GM18520 (cell line): ENCODE measurements around the gene PSMB5.
"Not testable (repeated sequence)": the region's sequence is repeated elsewhere in the genome, so short reads cannot be mapped to it uniquely, and the experiment has no call there.

Experiments used
- ATAC-seq: cut with Tn5 transposase; IDR thresholded peaks from one replicate; pipeline ENCODE4 v1.9.1; 2021; ENCODE audit not compliant: unreplicated experiment

PSMB5 gene

DNA sequence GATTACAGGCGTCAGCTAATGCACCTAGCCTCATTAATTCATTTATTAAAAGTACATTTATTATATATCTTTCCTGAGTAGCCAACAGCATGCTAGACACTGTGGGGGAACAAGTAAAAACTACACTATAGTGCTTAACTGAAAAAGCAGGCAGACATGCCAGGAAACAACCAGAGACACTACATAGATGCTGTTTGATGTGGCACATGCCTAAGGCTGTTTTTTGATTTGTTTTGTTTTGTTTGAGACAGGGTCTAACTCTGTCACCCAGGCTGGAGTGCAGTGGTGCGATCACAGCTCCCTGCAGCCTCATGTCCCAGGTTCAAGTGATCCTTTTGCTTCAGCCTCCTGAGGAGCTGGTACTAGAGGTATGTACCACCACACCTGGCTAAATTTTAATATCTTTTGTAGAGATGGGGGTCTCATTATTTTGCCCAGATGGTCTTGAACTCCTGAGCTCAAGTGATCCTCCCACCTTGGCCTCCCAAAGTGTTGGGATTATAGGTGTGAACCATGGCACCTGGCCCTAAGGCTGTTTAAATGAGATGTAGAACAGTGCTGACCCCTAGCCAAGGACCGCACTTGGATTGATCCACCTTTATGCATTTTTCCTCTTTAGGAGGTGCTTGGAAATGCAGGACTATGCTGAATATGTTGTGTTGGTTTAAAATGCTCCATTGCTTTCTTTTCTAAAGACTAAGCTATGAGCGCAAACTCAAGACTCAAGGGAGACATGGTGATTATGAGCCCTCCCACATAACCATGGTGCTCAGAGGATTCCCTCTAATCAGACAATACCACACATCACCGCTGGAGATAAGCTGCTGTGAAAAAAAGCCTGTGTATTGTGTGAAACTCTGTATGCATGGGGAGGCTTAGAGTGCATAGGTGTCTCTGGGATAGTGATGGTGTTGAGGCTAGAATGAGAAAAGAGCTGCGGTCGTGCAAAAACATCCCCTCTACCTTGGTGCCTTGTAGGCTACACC, 14.3 kb downstream of the PSMB5 start:
- no peak for ATAC-seq

DNA sequence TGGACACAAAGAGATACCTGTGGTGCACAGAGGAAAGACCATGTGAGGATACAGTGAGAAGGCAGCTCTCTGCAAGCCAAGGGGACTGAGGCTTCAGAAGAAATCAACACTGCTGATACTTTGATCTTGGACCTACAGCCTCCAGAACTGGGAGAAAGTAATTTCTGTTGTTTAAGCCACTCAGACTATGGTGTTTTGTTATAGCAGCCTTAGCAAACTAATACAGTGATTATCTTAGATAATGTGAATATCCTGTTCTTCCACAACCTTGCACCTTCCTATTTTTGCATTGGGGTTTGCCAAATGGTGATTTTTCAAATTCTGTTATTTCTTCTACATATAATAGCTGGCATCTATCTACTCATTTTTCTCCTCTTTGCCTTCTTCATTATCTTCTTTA, 16.6 kb downstream of the PSMB5 start:
- ATAC-seq: no peak

- ATAC-seq: no peak
These were observed 17.6 kb downstream of the PSMB5 start for GRCh38 chr14:23017091-23017490.

DNA sequence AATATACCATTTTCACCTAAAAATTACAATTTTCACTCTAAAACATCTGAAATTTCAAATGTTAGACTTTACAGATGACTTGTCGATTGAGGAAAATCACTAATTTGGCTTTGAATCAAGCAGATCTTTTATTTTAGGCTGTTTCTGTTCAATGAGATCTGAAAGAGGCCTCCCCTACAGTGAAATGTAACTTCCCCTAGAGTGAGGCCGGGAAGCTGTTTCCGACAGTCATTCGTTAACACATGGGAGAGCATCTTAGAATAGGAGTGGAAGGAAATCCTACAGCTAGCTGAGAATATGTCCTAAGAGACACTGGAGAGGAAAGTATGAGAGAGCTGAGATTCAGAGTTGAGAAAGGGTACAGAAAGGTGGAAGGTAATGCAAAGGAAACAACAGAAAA, 19.1 kb downstream of the PSMB5 start:
- ATAC-seq: no peak

DNA sequence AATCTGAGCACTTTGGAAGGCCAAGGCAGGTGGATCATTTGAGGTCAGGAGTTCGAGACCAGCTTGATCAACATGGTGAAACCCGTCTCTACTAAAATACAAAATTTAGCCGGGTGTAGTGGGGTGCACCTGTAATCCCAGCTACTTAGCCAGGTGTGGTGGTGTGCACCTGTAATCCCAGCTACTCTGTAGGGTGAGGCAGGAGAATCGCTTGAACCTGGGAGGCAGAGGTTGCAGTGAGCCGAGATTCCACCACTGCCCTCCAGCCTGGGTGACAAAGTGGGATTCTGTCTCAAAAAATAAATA, 21.0 kb downstream of the PSMB5 start:
- not testable (repeated sequence) for ATAC-seq

DNA sequence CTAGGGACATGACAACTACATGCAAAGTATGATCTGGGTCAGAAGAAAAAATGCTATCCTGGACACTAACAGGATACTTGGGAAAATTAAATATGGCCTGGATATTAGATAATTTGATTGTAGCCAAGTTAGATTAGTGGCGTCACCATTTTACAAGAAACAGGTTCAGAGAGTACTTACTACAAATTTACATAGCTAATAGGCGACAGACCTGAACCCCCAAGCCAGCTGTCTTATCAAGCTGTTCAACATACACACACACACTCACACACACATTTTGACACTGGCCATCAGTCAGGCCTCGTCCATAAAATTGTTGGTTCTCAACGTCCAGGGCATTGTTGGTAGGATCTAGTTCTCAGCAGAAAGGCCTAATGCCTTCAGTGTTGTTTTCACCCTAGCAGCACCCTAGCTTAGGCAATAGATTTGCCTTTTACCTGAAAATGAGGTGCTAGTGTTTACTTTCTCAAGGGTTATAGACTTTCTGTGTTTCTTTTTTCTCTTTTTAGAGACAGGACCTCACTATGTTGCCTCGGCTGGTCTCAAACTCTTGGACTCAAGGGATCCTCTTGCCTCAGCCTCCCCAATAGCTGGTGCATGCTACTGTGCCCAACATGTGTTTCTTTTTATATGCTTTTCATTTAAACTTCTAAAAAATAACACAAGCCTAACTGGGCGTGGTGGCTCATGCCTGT, 21.5 kb downstream of the PSMB5 start:
- ATAC-seq: no peak

GRCh38 chr14:23009939-23010726, 24.6 kb downstream of the PSMB5 start, which contains the start of gene C14orf93:
Gene C14orf93, minus strand, starts transcription at chr14:23010143. Its CDS starts 11,120 bp downstream, at chr14:22999023.
- no peak for ATAC-seq

DNA sequence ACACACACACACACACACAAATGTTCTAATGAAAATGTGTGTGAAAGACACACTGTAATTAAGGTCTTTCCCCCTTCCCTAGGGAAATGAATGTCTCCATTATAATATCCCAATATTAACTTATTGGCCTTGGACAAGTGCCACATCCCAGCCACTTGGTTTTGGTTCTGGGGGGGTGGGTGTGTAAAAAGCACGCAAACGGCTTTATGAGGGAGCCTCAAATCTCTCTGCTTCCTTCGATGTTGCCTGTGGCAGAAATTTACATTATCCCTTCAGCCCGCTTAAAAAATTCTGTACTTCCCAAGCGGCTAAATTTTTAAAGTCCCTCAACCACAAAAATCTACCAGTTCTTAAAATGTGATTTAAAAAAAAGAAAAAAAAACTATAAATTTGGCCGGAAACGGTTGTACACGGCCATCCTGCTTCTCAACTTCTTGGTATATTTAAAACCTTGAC, 25.2 kb downstream of the PSMB5 start:
- ATAC-seq: no peak

- no peak for ATAC-seq
These were observed 25.9 kb downstream of the PSMB5 start for GRCh38 chr14:23008831-23009230.

- ATAC-seq: peak; percentile 94
These were observed 27.9 kb downstream of the PSMB5 start for GRCh38 chr14:23006544-23007419.

GRCh38 chr14:23006188-23006534, 28.5 kb downstream of the PSMB5 start:
- ATAC-seq: no peak

GRCh38 chr14:23005451-23006187, 29.1 kb downstream of the PSMB5 start:
- no peak for ATAC-seq

GRCh38 chr14:23004274-23004673, 30.4 kb downstream of the PSMB5 start:
- ATAC-seq: not testable (repeated sequence)

DNA sequence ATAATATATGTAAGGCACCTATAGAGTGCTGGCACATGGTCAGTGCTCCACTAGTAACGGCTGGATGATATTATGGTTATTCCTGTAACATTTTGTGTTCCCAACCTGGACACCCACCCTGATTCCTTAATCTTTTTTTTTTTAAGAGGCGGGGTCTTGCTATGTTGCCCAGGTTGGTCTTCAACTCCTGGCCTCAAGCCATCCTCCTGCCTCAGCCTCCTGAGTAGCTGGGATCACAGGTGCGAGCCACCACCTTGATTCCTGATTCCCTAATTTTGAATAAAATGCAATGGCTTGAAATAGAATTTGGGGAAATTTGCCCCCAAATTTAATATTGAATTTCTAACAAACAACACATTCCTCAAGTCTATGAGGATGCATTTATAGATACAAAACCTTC, 32.1 kb downstream of the PSMB5 start:
- ATAC-seq: no peak

DNA sequence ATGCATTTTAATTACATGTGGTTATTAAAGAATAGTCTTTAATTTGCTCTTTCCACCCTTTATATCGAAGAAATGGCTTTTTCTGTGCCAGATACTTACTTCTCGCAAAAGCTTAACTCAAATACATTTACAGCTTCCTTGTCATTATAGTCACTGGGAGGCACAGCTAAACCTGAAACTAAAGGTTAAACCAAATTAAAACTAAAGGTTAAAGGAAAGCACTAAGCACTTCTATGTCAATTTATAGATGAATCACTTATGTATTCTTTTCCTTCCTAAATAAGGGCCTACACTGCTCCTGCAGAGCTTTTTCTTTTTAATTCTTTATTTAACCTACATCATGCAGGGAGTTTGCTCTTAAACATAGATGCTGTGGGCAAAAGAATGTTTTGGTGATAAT, 33.8 kb downstream of the PSMB5 start:
- no peak for ATAC-seq

DNA sequence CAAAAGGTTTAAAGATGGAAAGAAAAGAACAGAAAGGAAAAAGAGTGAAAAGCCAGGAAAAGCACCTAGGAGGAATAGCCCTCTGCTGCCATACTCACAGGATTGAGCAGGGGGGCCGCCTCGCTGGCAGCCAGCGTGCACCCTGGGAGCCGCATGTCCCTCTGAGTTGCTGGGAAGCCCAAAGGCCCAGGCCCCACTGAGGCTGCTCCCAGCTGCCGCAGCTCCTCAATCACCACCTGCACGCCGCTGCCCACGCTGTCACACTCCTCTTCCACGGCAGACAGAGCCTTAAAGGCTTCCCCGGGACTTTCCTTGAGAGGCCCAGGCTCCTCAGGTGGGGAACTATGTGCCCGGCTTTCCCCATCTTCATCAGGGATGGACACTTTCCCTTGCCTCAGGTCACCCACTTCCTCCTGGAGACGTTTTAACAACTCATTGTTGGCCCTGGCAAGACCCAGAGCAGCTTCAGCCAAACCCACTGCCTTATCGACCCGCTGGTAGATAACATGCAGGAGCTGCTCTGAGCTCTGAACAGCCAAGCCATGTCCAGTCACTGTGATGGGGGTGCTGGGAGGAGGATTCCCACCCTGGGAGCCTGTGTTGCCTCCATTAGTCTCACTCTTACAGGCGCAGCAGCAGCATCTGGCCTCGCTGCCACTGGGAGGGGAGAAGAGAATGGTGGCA, 36.2 kb downstream of the PSMB5 start:
- no peak for ATAC-seq

GRCh38 chr14:22997676-22998323, 36.9 kb downstream of the PSMB5 start:
- no peak for ATAC-seq

DNA sequence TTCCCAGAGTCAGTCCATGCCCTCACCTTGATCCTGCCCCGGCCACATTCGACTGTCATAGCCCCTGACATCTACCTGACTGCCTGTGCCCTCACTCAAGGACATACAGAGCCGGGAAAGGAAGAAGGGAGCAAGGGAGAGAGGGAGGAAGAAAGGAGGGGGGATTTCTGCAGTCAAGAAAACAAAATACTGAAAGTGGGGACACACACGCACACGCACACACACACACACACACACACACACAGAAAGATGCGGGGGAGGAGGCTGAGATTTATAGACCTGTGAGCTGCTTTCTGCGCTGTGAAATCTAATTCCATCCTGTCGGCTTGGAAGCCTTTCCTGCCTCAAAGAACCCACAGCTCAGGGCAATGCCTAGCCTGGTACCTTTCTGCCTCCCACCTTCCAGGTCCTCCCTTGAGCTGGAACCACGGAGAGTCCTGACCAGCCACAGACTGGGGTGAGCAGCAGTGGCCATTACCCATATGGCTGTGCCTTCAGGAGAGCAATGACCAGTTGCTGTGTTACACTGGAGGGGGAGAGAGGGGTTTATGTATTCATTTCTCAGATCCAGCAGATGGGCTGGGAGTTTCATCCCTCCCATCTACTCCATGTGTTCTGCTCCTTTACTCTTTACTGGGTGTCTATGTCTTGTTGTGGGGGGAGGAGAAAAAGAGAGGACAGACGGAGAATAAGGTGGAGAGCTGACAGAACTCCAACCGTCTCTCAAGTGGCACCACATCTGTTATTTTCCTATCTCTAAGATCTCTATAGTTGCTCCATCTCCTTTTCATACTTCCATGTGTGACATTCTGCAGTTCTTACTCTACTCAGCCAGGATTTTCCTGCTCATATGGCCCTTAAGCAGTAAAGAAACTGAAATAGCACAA, 37.7 kb downstream of the PSMB5 start:
- ATAC-seq: no peak
